ENCODE measurements around the gene LRRC8D. TPM values are rescaled to one million over a fixed set of nuclear protein-coding genes. Genes with fewer than 3 reads are reported as not detected.

LRRC8D gene
- total RNA-seq, 1 donor from 2014 or later = 25.2 TPM

- DNase-seq (ENCODE audit: extremely low read depth, low read depth, low spot score) = no peak
These were observed 14.2 kb upstream of the LRRC8D start for GRCh38 chr1:89806616-89807015.

- no peak for DNase-seq (ENCODE audit: extremely low read depth, low read depth, low spot score)
These were observed 13.3 kb upstream of the LRRC8D start for GRCh38 chr1:89807503-89807902.

- no peak for DNase-seq (ENCODE audit: extremely low read depth, low read depth, low spot score)
These were observed 12.8 kb upstream of the LRRC8D start for GRCh38 chr1:89807983-89808382.

- no peak for DNase-seq (ENCODE audit: extremely low read depth, low read depth, low spot score)
These were observed 12.3 kb upstream of the LRRC8D start for GRCh38 chr1:89808441-89809117.

GRCh38 chr1:89809556-89809955 is 11.3 kb upstream of the LRRC8D start:
- no peak for DNase-seq (ENCODE audit: extremely low read depth, low read depth, low spot score)

- DNase-seq (ENCODE audit: extremely low read depth, low read depth, low spot score) = no peak
These were observed 10.5 kb upstream of the LRRC8D start for GRCh38 chr1:89810302-89810701.

GRCh38 chr1:89810880-89811279 is 10.0 kb upstream of the LRRC8D start:
- DNase-seq (ENCODE audit: extremely low read depth, low read depth, low spot score) = no peak

- no peak for DNase-seq (ENCODE audit: extremely low read depth, low read depth, low spot score)
These were observed 7.8 kb upstream of the LRRC8D start for GRCh38 chr1:89812992-89813391.

- DNase-seq (ENCODE audit: extremely low read depth, low read depth, low spot score) = no peak
These were observed 5.8 kb upstream of the LRRC8D start for GRCh38 chr1:89815040-89815439.

GRCh38 chr1:89815611-89816010 is 5.2 kb upstream of the LRRC8D start:
- no peak for DNase-seq (ENCODE audit: extremely low read depth, low read depth, low spot score)

- DNase-seq (ENCODE audit: extremely low read depth, low read depth, low spot score) = no peak
These were observed 4.5 kb upstream of the LRRC8D start for GRCh38 chr1:89816366-89816765.

- no peak for DNase-seq (ENCODE audit: extremely low read depth, low read depth, low spot score)
These were observed 683 bp downstream of the LRRC8D start for GRCh38 chr1:89821322-89822108.

GRCh38 chr1:89822109-89822962 is 1.5 kb downstream of the LRRC8D start:
- DNase-seq (ENCODE audit: extremely low read depth, low read depth, low spot score) = no peak

GRCh38 chr1:89822999-89823628 is 2.3 kb downstream of the LRRC8D start:
- no peak for DNase-seq (ENCODE audit: extremely low read depth, low read depth, low spot score)

GRCh38 chr1:89823679-89824292 is 3.0 kb downstream of the LRRC8D start:
- DNase-seq (ENCODE audit: extremely low read depth, low read depth, low spot score) = no peak

GRCh38 chr1:89826594-89826993 is 5.8 kb downstream of the LRRC8D start:
- DNase-seq (ENCODE audit: extremely low read depth, low read depth, low spot score) = no peak

- no peak for DNase-seq (ENCODE audit: extremely low read depth, low read depth, low spot score)
These were observed 6.5 kb downstream of the LRRC8D start for GRCh38 chr1:89827330-89827729.

- DNase-seq (ENCODE audit: extremely low read depth, low read depth, low spot score) = no peak
These were observed 7.1 kb downstream of the LRRC8D start for GRCh38 chr1:89827902-89828301.

- DNase-seq (ENCODE audit: extremely low read depth, low read depth, low spot score) = no peak
These were observed 8.4 kb downstream of the LRRC8D start for GRCh38 chr1:89829186-89829585.

- DNase-seq (ENCODE audit: extremely low read depth, low read depth, low spot score) = no peak
These were observed 10.8 kb downstream of the LRRC8D start for GRCh38 chr1:89831462-89832120.
